Body of pancreas (tissue), 4 donors: ENCODE results near the gene ZFYVE21. TPM values are rescaled to one million over a fixed set of nuclear protein-coding genes. Genes with fewer than 3 reads are reported as not detected.
A peak's percentile ranks its signal among the peaks of the same experiment; 100 is the strongest.

ENCODE experiments used
- ATAC-seq: fragments of 150-250 bp; one replicate; pipeline ENCODE4 v1.9.1; 2016
- DNase-seq, 4 donors: peaks; one replicate each; pipeline ENCODE4 v3.0.0-alpha.2; 2019
- H3K27ac ChIP-seq, 4 donors: fragments of 200-600 bp; sonication (generic); 1 replicate in 3 of 4; 2 replicates in 1 of 4; pipeline versions ENCODE4 v1.5.1 to v1.6.1; 2016 to 2019; ENCODE audit warnings: mild to moderate bottlenecking in 1 of 4, mixed read lengths in 1 of 4, moderate library complexity in 1 of 4
- H3K27me3 ChIP-seq, 2 donors: fragments of 200-600 bp; sonication (generic); one replicate each; pipeline ENCODE4 v1.6.0; 2016; ENCODE audit warnings: mild to moderate bottlenecking in 1 of 2
- H3K36me3 ChIP-seq, 2 donors: fragments of 200-600 bp; sonication (generic); replicated peaks in 1 of 2; 2 replicates each; pipeline ENCODE4 v1.5.1; 2016; ENCODE audit warnings: low read depth in 2 of 2; ENCODE audit not compliant: insufficient read depth in 1 of 2
- H3K4me1 ChIP-seq: fragments of 200-600 bp; sonication (generic); one replicate; pipeline ENCODE4 v1.6.0; 2016
- H3K4me3 ChIP-seq, 2 donors: fragments of 200-600 bp; sonication (generic); 1 replicate in 1 of 2; 2 replicates in 1 of 2; pipeline ENCODE4 v1.5.1; 2016 to 2019
- H3K9me3 ChIP-seq, 3 donors: fragments of 200-600 bp; sonication (generic); 1 replicate in 2 of 3; 2 replicates in 1 of 3; pipeline ENCODE4 v1.5.1; 2016
- POLR2A ChIP-seq, 3 donors: fragments of 450-650 bp; IDR thresholded peaks; one replicate each; pipeline ENCODE4 v1.6.1; 2016; ENCODE audit warnings: antibody characterized with exemption in 3 of 3, mild to moderate bottlenecking in 2 of 3
- WGBS, 2 donors: methylation state at CpG; one replicate each; pipeline ENCODE4 v1.1.5; 2017; 5-methylcytosine and 5-hydroxymethylcytosine counted together
- intact Hi-C: fragments of 100-400 bp; cut with DNase I; formaldehyde crosslinking; loops from one replicate; pipeline ENCODE4 v1.15.1; 2023
- total RNA-seq, 2 donors: library from RNA; depleted of rRNA; stranded (reverse); fragments of >200 nt; gene quantifications; one replicate each; pipeline ENCODE4 v1.1.0, GENCODE V29; 2016
- TF ChIP-seq, protein P1 (sequence below), 7 experiments: fragments of 450-650 bp in 4 of 7; fragments of 200-600 bp in 3 of 7; sonication (generic) in 3 of 7; IDR thresholded peaks; one replicate each; pipeline ENCODE4 v1.5.1; 2016 to 2019; ENCODE audit warnings: antibody characterized with exemption in 7 of 7

The ZFYVE21 gene
- total RNA-seq, 2 donors from 2014 or later = 32.9 to 82.4 TPM

GRCh38 chr14:103709814-103710213 is 5.8 kb upstream of the ZFYVE21 start:
- no peak overlapping the region for H3K27ac ChIP-seq
- intact Hi-C loops = no loop called here
- TF ChIP-seq POLR2A (IDR thresholded peaks at IDR 0.05) = no peak
- H3K9me3 ChIP-seq = no peaks in the 10 kb centered on the region
- ATAC-seq (no peak), DNase-seq (no peak)
- no peak overlapping the region for H3K4me3 ChIP-seq
- H3K4me1 ChIP-seq = peaks cover 34% of the 10 kb centered on the region
- H3K36me3 ChIP-seq = no peaks in the 10 kb centered on the region
- WGBS, 2 donors = 82 to 86% methylated on average over 15 of the region's 15 CpGs
- H3K27me3 ChIP-seq = no peaks in the 10 kb centered on the region

DNA sequence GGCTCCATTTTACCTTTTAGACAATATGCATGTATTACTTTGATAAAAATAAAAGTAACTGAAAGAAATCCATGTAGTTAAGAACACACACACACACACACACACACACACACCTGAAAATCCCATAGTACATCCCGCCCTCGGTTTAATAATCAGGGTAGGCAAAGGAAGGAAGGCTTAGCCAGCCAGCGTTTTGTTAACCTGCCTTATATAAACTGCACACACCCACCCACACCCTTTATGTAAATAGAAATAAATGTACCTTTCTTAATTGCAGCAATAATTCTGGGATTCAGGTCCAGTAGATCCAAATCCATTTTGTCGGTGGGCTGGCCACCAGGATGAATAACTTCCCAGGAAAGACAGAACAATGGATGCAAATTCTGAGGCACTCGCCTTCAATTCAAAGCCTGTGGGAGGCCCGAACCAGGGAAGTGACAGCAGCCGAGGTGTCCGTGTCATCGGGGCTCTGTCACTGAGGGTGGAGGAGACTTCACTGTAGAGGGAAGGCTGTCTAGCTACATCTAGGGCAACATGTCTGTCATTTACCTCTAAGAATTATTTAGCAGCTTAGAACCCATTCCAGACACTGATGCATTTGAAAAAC is 4.7 kb upstream of the ZFYVE21 start:
- intact Hi-C loops = no loop called here
- peaks cover 37% of the 10 kb centered on the region for H3K4me1 ChIP-seq
- no peak overlapping the region for H3K4me3 ChIP-seq
- H3K27me3 ChIP-seq = no peaks in the 10 kb centered on the region
- DNase-seq (no peak), ATAC-seq (no peak)
- H3K36me3 ChIP-seq = no peaks in the 10 kb centered on the region
- WGBS, 2 donors = 66% methylated on average over 9 of the region's 9 CpGs
- TF ChIP-seq, protein P1, sequence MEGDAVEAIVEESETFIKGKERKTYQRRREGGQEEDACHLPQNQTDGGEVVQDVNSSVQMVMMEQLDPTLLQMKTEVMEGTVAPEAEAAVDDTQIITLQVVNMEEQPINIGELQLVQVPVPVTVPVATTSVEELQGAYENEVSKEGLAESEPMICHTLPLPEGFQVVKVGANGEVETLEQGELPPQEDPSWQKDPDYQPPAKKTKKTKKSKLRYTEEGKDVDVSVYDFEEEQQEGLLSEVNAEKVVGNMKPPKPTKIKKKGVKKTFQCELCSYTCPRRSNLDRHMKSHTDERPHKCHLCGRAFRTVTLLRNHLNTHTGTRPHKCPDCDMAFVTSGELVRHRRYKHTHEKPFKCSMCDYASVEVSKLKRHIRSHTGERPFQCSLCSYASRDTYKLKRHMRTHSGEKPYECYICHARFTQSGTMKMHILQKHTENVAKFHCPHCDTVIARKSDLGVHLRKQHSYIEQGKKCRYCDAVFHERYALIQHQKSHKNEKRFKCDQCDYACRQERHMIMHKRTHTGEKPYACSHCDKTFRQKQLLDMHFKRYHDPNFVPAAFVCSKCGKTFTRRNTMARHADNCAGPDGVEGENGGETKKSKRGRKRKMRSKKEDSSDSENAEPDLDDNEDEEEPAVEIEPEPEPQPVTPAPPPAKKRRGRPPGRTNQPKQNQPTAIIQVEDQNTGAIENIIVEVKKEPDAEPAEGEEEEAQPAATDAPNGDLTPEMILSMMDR (IDR thresholded peaks at IDR 0.05) = no peak
- no peak for TF ChIP-seq POLR2A (IDR thresholded peaks at IDR 0.05)
- no peaks in the 10 kb centered on the region for H3K9me3 ChIP-seq
- H3K27ac ChIP-seq = no peak overlapping the region

- DNase-seq (peak in 3 of 4 donors; percentile 34 to 67 (median 46)), ATAC-seq (no peak)
- intact Hi-C loops = no loop called here
- no peaks in the 10 kb centered on the region for H3K36me3 ChIP-seq
- H3K4me1 ChIP-seq = peaks cover 42% of the 10 kb centered on the region
- peak overlapping the region; percentile 6 to 67 (median 28) for H3K27ac ChIP-seq
- no peak for TF ChIP-seq POLR2A (IDR thresholded peaks at IDR 0.05)
- TF ChIP-seq, protein P1 (IDR thresholded peaks at IDR 0.05) = no peak
- H3K4me3 ChIP-seq = no peak overlapping the region
- WGBS, 2 donors = 68 to 72% methylated on average over 12 to 16 of the region's 27 CpGs
- H3K27me3 ChIP-seq = no peaks in the 10 kb centered on the region
- H3K9me3 ChIP-seq = no peaks in the 10 kb centered on the region
Measured at GRCh38 chr14:103711516-103712431, 3.8 kb upstream of the ZFYVE21 start.

DNA sequence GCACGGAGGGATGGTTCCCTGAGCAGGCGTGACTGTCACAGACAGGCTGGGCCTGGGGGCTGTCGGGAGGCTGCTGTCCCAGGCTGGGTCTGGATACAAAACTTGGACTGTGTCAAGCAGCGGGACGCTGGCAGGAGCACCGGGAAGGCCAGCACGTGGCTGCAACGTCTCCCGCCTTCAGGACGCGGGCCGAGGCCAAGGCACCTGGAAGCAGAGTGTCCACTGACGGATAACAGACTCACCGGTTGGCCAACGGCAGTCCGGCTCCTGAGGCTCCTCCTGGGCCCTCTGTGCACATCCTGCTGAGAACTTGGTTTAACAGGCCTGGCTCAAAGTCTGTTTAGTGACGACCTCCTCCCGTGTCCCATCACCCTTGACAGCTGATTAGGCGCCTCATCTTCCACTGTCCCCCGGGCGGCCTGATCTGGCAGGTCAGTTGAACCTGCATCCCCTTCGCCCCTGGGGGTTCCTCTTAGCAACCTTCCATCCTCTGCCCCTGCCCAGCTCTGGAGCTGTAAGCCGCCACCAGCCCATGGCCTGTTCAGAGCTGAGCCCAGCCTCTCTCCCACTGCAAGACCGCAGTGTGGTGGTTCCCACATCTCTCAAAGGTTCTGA is 2.9 kb upstream of the ZFYVE21 start:
- no peak overlapping the region for H3K4me3 ChIP-seq
- intact Hi-C loops = no loop called here
- DNase-seq (peak in 1 of 4 donors; percentile 22), ATAC-seq (no peak)
- peak overlapping the region in 3 of 4 donors; percentile 9 to 67 (median 48) for H3K27ac ChIP-seq
- H3K36me3 ChIP-seq = no peaks in the 10 kb centered on the region
- no peaks in the 10 kb centered on the region for H3K9me3 ChIP-seq
- 67 to 94% methylated on average over 8 to 24 of the region's 24 CpGs for WGBS, 2 donors
- no peaks in the 10 kb centered on the region for H3K27me3 ChIP-seq
- TF ChIP-seq POLR2A (IDR thresholded peaks at IDR 0.05) = no peak
- TF ChIP-seq, protein P1 (IDR thresholded peaks at IDR 0.05) = no peak
- peaks cover 51% of the 10 kb centered on the region for H3K4me1 ChIP-seq
